Measurements from ENCODE around the gene MIER2.

The MIER2 gene

DNA sequence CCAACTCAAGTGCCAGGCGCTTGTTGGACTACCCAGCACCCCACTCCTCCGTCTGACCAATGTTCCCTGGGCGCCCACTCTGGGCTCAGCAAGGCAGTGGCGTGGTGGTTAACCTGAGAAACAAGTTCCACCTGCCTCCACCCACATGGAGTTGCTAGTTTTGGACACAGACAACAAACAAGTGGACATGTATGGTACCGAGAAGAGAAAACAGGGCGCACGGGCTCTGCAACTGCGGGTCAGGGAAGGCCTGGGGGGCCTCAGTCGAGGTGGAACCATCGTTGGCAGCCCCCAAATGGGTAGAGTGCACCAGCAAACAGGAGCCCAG lies 2.5 kb downstream of the MIER2 start:
- TF ChIP-seq POLR2AphosphoS5 (IDR thresholded peaks at IDR 0.05; ENCODE audit: low read depth, low read length) (no peak), REST (IDR thresholded peaks at IDR 0.05; ENCODE audit: insufficient read depth in 1 of 2, low read depth in 2 of 2, low read length in 2 of 2) (no peak), SIN3A (IDR thresholded peaks at IDR 0.05; ENCODE audit: borderline replicate concordance, insufficient read depth, low read length) (no peak)

GRCh38 chr19:341386-342127 lies 3.0 kb downstream of the MIER2 start:
- TF ChIP-seq SIN3A (IDR thresholded peaks at IDR 0.05; ENCODE audit: borderline replicate concordance, insufficient read depth, low read length): no peak
- TF ChIP-seq FOXP2 (optimal IDR thresholded peaks at IDR 0.05; ENCODE audit: borderline replicate concordance, extremely low read depth, extremely low read length, insufficient read depth): no peak
- TF ChIP-seq TAF1 (IDR thresholded peaks at IDR 0.05; ENCODE audit: borderline replicate concordance, insufficient read depth, low read length): no peak
- no peak for TF ChIP-seq REST (IDR thresholded peaks at IDR 0.05; ENCODE audit: insufficient read depth in 1 of 2, low read depth in 2 of 2, low read length in 2 of 2)
- no peak for TF ChIP-seq POLR2AphosphoS5 (IDR thresholded peaks at IDR 0.05; ENCODE audit: low read depth, low read length)

GRCh38 chr19:340620-341385 lies 3.8 kb downstream of the MIER2 start:
- TF ChIP-seq REST (IDR thresholded peaks at IDR 0.05; ENCODE audit: insufficient read depth in 1 of 2, low read depth in 2 of 2, low read length in 2 of 2) (no peak), POLR2AphosphoS5 (IDR thresholded peaks at IDR 0.05; ENCODE audit: low read depth, low read length) (no peak), SIN3A (IDR thresholded peaks at IDR 0.05; ENCODE audit: borderline replicate concordance, insufficient read depth, low read length) (no peak), TAF1 (IDR thresholded peaks at IDR 0.05; ENCODE audit: borderline replicate concordance, insufficient read depth, low read length) (no peak)

- TF ChIP-seq TAF1 (IDR thresholded peaks at IDR 0.05; ENCODE audit: borderline replicate concordance, insufficient read depth, low read length): no peak
- no peak for TF ChIP-seq POLR2AphosphoS5 (IDR thresholded peaks at IDR 0.05; ENCODE audit: low read depth, low read length)
- no peak for TF ChIP-seq FOXP2 (optimal IDR thresholded peaks at IDR 0.05; ENCODE audit: borderline replicate concordance, extremely low read depth, extremely low read length, insufficient read depth)
- TF ChIP-seq SIN3A (IDR thresholded peaks at IDR 0.05; ENCODE audit: borderline replicate concordance, insufficient read depth, low read length): no peak
- TF ChIP-seq REST (IDR thresholded peaks at IDR 0.05; ENCODE audit: insufficient read depth in 1 of 2, low read depth in 2 of 2, low read length in 2 of 2): no peak
Measured at GRCh38 chr19:339262-339887, 5.2 kb downstream of the MIER2 start.

Data from PFSK-1 (cell line).